Activated CD4-positive, alpha-beta T cell treated with anti-CD3 and anti-CD28 coated beads for 48 hours (primary cell): ENCODE results near the gene CWC22.
"Not testable (repeated sequence)": the region's sequence is repeated elsewhere in the genome, so short reads cannot be mapped to it uniquely, and the experiment has no call there.

Source experiments
- DNase-seq: peaks from one replicate; pipeline ENCODE4 v3.0.0-alpha.2; 2020

Gene CWC22

GRCh38 chr2:180006781-180007579 lies at the start of gene CWC22:
TSS of gene CWC22 (minus strand) at chr2:180007297. CDS start at chr2:179993341, 13,956 bp downstream.
- DNase-seq, result peak; percentile 87

GRCh38 chr2:180056367-180057118 lies 49.4 kb upstream of the CWC22 start:
- no peak for DNase-seq

- not testable (repeated sequence) for DNase-seq
These were observed 47.5 kb upstream of the CWC22 start for GRCh38 chr2:180054576-180054975.

GRCh38 chr2:180050246-180050645 lies 43.1 kb upstream of the CWC22 start:
- no peak for DNase-seq

GRCh38 chr2:180048251-180048650 lies 41.2 kb upstream of the CWC22 start:
- no peak for DNase-seq

- DNase-seq, result no peak
These were observed 39.7 kb upstream of the CWC22 start for GRCh38 chr2:180046776-180047175.

- DNase-seq, result no peak
These were observed 39.1 kb upstream of the CWC22 start for GRCh38 chr2:180046202-180046601.

- no peak for DNase-seq
These were observed 33.2 kb upstream of the CWC22 start for GRCh38 chr2:180040146-180040925.

- no peak for DNase-seq
These were observed 31.9 kb upstream of the CWC22 start for GRCh38 chr2:180038997-180039396.

- no peak for DNase-seq
These were observed 27.1 kb upstream of the CWC22 start for GRCh38 chr2:180033993-180034894.

- DNase-seq, result no peak
These were observed 22.5 kb upstream of the CWC22 start for GRCh38 chr2:180029575-180029974.

GRCh38 chr2:180021850-180022249 lies 14.8 kb upstream of the CWC22 start:
- no peak for DNase-seq

- no peak for DNase-seq
These were observed 10.7 kb upstream of the CWC22 start for GRCh38 chr2:180017784-180018183.

GRCh38 chr2:180016937-180017336 lies 9.8 kb upstream of the CWC22 start:
- no peak for DNase-seq

GRCh38 chr2:180015951-180016709 lies 9.0 kb upstream of the CWC22 start:
- DNase-seq, result no peak

GRCh38 chr2:180012523-180012922 lies 5.4 kb upstream of the CWC22 start:
- no peak for DNase-seq

GRCh38 chr2:180010701-180011100 lies 3.6 kb upstream of the CWC22 start:
- no peak for DNase-seq

- no peak for DNase-seq
These were observed 866 bp downstream of the CWC22 start for GRCh38 chr2:180006231-180006630.

- DNase-seq, result not testable (repeated sequence)
These were observed 1.6 kb downstream of the CWC22 start for GRCh38 chr2:180005465-180005864.

- no peak for DNase-seq
These were observed 2.4 kb downstream of the CWC22 start for GRCh38 chr2:180004731-180005130.

GRCh38 chr2:180003559-180003958 lies 3.5 kb downstream of the CWC22 start:
- DNase-seq, result no peak

GRCh38 chr2:180003073-180003472 lies 4.0 kb downstream of the CWC22 start:
- no peak for DNase-seq
